HuH-7 (cell line): Measurements from ENCODE around the gene SLX1A.
"Not testable (repeated sequence)": the region's sequence is repeated elsewhere in the genome, so short reads cannot be mapped to it uniquely, and the experiment has no call there.

ENCODE experiments used
- DNase-seq: peaks from one replicate; pipeline ENCODE4 v3.0.0; 2011; ENCODE audit warnings: low spot score

Gene SLX1A

DNA sequence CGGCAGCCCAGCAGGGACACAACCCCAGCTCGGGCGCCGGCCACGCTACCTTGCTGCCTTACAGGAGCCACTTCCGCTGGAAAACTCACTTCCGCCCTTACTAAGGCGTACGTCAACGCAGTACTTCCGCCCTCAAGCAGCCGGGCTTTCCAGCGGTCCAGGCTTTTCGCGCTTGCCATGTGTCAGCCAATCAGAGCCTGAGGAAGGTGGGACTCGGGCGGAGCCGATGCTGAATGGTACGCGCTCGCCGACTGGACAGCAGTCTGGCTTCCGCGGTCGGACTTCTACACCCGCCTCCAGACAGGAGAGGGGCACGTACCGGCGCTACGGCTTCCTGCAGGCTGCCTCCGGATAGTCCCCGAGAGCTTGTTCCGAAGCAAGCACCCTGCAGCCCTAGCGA is at the start of gene SLX1A, which contains the start of gene BOLA2B:
Gene SLX1A (plus strand): TSS at position 261 of the 400 bp plus-strand sequence. CDS start 210 bp downstream, outside the sequence.
Gene BOLA2B (minus strand): TSS at position 52 of the 400 bp plus-strand sequence. CDS start 71 bp downstream, outside the sequence.
- DNase-seq, result not testable (repeated sequence)

DNA sequence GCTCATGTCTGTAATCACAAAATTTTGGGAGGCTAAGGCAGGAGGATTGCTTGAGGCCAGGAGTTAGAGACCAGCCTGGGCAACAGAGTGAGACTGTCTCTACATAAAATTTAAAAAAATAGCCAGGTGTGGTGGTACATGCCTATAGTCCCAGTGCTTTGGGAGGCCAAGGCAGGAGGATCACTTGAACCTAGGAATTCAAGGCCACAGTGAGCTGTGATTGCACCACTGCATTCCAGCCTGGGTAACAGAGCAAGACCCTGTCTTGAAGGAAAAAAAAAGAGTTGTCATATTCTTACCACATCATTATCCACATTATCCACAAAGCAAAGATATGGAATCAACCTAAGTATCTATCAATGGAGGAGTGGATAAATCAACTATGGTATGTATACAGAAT is 49.7 kb upstream of the SLX1A start:
- no peak for DNase-seq

DNA sequence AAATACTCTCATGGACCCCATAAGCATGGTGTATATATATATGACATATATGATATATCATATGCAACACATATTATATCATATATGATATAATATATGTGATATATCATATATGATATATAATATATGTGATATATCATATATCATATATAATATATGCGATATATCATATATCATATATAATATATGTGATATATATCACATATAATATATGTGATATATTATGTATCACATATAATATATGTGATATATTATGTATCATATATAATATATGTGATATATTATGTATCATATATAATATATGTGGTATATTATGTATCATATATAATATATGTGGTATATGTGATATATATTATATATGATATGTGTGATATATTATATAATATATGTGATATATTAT is 48.8 kb upstream of the SLX1A start:
- DNase-seq, result no peak

DNA sequence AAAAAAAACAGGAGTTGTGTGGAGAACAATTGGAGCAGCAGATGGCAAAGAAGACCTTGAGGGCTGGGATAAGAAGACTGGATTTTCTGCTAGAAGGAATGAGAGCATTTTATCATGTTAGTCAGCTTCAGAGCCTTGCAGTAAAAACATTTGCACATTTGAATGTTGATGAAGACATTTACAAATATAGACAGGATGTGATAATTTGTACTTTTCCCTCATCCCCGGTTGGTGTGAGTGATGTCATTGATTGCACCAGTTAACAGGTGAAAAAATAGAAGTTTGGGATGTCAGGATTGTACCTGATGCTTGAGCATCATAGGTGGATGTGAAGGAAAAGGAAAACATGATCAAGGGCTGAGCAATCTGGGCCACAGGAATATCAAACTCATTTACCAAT is 48.0 kb upstream of the SLX1A start:
- DNase-seq, result no peak

DNA sequence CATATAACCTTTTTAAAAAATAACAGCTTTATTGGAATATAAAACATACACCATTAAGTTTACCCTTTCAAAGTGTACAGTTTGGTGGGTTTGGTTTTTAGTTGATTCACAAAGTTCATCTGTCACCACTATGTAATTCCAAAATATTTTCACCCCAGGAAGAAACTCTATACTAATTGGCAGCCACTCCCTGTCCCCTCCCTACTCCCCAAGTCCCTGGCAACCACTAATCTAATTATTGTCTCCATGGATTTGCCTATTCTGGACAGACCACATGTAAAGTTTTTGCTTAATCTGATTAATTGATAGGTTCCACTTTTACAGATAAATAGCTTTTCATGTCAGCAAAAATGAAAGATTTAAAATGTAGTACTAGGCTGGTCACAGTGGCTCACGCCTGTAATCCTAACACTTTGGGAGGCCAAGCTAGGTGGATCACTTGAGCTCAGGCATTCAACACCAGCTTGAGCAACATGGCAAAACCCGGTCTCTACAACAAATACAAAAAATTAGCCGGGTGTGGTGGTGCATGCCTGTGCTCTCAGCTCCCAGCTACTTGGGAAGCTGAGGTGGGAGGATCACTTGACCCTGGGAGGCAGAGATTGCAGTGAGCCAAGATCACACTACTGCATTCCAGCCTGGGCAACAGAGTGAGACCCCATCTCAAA is 45.7 kb upstream of the SLX1A start:
- no peak for DNase-seq

DNA sequence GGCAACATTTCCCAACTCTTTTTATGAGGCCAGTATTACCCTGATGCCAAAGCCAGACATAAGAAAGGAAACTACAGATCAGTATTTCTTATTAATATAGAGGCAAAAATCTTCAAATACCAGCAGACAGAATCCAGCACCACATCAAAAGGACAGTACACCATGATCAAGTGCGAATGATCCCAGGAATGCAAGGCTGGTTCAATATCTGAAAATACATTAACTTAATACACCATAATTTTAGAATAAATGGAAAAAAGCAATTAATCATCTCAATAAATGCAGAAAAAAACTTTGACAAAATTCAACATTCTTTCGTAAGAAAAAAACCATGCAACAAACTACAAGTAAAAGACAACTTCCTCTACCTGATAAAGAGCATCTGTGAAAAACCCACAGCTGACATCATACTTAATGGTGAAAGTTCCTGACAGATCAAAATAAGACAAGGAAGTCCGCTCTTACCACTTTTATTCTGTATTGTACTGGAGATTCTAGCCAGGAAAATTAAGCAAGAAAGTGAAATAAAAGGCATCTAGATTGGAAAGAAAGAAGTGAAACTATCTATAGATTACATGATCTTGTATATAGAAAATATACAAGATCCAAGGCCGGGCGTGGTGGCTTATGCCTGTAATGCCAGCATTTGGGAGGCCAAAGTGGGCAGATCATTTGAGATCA is 44.3 kb upstream of the SLX1A start:
- no peak for DNase-seq

DNA sequence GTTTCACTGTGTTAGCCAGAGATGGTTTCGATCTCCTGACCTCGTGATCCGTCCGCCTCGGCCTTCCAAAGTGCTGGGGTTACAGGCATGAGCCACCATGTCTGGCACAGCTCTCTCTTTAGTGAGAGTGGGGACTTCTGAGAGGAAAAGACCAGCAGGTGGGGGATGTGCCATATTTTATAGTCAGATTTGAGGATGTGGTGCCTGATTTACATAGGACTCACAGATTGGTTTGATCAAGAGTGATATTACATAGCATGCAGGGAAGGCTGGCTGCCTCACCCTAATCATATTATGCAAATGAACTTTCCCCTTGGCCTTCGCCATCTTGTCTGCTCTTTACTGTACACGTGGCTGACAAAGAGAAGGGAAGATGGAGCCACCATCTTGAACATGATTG is 42.6 kb upstream of the SLX1A start:
- no peak for DNase-seq

DNA sequence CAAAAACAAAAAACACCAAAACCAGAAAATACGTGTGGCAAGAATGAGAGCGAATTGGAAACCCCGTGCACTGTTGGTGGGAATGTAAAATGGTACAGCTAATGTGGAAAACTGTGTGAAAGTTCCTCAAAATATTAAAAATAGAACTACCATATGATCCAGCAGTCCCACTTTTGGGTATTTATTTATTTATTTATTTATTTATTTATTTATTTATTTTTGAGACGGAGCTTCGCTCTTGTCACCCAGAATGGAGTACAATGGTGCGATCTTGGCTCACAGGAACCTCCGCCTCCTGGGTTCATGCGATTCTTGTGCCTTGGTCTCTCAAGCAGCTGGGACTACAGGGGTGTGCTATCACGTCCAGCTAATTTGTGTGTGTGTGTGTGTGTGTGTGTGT is 41.2 kb upstream of the SLX1A start:
- no peak for DNase-seq

DNA sequence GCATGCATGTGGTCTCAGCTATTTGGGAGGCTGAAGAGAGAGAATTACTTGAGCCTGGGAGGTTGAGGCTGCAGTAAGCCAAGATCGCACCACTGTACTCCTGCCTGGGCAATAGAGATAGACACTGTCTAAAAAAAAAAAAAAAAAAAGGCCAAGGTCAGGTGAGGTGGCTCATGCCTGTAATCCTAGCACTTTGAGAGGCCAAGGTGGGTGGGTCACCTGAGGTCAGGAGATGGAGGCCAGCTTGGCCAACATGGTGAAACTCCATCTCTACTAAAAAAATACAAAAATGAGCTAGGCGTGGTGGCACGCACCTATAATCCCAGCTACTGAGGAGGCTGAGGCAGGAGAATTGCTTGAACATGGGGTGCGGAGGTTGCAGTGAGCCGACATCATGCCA is 38.5 kb upstream of the SLX1A start:
- no peak for DNase-seq

DNA sequence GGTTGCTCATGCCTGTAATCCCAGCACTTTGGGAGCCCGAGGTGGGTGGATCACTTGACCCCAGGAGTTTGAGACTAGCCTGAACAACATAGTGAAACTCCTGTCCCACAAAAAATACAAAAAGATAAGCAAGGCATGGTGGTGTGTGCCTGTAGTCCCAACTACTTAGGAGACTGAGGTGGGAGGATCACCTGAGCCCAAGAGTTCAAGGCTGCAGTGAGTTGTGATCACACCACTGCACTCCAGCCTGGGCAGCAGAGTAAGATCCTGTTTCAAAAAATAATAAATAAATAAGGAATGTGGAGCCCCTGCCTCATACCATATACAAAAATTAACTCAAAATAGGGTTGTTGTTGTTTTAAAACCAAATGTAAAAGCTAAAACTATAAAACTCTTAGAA is 36.5 kb upstream of the SLX1A start:
- no peak for DNase-seq

DNA sequence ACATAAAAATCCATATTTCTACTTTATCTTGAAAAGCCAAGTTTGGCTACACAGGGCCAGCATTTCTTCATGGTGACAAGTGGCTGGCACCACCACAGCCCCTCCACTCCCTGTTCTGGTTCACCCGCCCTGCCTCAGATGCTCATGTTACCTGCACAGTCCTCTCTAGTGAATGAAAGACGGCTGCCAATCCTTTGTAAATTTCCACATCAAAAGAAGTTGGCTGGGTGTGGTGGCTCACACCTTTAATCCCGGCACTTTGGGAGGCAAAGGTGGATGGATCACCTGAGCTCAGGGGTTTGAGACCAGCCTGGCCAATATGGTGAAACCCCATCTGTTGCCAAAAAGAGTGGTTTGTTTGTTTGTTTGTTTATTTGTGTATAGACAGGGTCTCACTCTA is 30.1 kb upstream of the SLX1A start:
- no peak for DNase-seq

DNA sequence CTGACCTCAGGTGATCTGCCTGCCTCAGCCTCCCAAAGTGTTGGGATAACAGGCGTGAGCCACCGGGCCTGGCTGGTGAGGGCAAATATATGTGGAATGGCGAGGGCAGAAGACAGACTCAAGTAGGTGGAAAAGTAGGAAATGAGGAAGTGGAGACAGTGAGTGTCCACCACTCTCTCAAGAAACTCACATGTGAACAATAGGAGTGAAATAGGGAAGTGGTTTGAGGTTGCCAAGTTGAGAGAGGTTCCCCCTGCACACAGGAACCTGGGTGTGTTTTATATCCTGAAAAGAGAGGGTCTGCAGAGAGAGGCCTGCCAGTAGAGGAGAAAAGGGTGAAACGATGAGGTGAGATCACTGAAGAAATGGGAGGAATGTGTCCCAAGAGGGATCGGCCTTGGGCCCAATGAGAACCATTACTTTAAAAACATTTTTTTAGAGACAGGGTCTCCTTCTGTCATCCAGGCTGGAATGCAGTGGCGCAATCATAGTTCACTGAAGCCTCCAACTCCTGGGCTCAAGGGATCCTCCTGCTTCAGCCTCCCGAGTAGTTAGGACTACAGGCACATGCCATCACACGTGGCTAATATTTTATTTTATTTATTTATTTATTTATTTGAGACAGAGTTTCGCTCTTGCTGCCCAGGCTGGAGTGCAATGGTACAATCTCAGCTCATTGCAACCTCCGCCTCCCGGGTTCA is 27.3 kb upstream of the SLX1A start:
- no peak for DNase-seq

DNA sequence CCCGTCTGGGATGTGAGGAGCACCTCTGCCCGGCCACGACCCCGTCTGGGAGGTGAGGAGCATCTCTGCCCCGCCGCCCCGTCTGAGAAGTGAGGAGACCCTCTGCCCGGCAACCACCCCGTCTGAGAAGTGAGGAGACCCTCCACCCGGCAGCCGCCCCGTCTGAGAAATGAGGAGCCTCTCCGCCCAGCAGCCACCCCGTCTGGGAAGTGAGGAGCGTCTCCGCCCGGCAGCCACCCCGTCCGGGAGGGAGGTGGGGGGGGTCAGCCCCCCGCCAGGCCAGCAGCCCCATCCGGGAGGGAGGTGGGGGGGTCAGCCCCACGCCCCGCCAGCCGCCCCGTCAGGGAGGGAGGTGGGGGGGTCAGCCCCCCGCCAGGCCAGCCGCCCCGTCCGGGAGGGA is 24.9 kb upstream of the SLX1A start:
- DNase-seq, result not testable (repeated sequence)

DNA sequence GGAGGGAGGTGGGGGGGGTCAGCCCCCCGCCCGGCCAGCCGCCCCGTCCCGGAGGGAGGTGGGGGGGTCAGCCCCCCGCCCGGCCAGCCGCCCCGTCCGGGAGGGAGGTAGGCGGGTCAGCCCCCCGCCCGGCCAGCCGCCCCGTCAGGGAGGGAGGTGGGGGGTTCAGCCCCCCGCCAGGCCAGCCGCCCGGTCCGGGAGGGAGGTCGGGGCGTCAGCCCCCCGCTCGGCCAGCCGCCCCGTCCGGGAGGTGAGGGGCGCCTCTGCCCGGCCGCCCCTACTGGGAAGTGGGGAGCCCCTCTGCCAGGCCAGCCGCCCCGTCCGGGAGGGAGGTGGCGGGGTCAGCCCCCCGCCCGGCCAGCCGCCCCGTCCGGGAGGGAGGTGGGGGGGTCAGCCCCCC is 24.3 kb upstream of the SLX1A start:
- DNase-seq, result not testable (repeated sequence)

DNA sequence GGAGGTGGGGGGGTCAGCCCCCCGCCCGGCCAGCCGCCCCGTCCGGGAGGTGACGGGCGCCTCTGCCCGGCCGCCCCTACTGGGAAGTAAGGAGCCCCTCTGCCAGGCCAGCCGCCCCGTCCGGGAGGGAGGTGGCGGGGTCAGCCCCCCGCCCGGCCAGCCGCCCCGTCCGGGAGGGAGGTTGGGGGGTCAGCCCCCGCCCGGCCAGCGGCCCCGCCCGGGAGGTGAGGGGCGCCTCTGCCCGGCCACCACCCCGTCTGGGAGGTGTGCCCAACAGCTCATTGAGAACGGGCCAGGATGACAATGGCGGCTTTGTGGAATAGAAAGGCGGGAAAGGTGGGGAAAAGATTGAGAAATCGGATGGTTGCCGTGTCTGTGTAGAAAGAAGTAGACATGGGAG is 23.5 kb upstream of the SLX1A start:
- DNase-seq, result not testable (repeated sequence)

DNA sequence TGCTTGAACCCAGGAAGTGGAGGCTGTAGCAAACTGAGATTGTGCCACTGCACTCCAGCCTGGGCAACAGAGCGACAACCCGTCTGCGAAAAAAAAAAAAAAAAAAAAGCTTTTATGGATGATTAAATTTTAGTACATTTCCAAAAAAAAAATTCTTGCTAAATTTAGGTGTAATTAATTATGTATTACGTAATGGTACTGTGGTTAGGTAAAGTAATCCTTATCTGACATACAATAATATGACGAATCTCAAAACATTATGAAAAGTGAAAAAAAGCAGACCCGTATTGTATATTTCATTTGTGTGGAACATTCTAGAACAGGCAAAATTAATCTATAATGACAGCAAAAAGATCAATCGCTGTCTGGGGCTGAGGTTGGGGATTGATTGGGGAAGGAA is 20.6 kb upstream of the SLX1A start:
- DNase-seq, result no peak

DNA sequence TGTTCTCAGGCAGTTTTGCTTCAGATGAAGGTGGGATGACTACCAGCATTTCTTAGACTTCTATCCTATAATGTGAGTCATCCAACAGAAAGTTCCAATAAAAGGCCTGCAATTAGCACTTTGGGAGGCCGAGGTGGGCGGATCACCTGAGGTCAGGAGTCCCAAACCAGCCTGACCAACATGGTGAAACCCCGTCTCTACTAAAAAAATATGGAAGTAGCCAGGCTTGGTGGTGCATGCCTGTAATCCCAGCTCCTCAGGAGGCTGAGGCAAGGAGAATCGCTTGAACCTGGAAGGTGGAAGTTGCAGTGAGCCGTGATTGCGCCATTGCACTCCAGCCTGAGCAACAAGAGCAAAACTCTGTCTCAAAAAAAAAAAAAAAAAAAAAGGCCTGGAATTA is 16.8 kb upstream of the SLX1A start:
- DNase-seq, result not testable (repeated sequence)

DNA sequence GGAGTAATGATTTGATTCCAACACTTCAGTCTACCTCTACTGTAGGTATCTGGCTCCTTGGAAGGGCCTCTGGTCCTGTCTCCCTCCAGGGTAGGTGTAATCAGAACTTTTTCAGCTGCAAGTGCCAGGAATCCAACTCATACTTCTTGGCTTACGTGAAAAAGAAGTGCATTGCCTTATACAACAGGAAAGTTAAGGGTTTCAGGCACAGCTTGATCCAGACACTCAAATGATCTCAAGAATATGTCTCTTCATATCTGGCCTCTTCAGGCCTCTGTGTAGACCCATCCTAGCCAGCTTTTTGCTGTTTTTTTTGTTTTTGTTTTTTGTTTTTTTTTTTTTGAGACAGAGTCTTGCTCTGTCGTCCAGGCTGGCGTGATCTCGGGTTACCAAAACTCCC is 14.5 kb upstream of the SLX1A start:
- DNase-seq, result no peak

DNA sequence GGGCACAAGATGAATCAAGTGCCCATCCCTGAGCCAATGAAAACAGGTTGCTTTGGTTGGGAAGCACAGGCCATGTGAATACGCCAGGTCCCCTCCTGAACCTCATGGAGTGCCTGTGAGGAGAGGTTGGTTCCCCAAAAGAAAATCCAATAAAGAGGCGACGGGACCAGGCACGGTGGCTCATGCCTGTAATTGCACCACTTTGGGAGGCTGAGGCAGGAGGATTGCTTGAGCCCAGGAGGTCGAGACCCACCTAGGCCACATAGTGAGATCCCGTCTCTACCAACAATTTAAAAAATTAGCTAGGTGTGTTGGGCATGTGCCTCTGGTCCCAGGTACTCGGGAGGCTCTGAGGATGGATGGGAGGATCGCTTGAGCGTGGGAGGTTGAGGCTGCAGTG is 13.7 kb upstream of the SLX1A start:
- no peak for DNase-seq

DNA sequence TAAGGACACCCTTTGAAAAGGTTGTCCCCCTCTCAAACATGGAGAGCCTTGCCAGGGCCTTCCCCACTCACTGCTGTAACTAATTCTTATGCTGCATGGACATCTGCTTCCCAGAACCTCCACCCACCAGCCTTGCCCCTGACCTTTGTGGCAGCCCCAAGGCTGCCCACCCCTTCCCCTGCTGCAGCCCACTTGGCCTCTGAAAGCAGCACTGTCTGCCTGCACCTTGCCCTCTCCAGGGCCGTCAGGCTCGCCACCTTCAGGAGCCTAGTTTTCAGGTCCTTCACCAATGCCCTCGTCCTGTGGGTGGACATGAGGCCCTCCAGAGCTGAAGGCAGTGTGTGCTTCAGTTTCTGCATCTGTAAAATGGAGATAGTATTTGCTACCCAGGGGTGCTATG is 12.9 kb upstream of the SLX1A start:
- no peak for DNase-seq

DNA sequence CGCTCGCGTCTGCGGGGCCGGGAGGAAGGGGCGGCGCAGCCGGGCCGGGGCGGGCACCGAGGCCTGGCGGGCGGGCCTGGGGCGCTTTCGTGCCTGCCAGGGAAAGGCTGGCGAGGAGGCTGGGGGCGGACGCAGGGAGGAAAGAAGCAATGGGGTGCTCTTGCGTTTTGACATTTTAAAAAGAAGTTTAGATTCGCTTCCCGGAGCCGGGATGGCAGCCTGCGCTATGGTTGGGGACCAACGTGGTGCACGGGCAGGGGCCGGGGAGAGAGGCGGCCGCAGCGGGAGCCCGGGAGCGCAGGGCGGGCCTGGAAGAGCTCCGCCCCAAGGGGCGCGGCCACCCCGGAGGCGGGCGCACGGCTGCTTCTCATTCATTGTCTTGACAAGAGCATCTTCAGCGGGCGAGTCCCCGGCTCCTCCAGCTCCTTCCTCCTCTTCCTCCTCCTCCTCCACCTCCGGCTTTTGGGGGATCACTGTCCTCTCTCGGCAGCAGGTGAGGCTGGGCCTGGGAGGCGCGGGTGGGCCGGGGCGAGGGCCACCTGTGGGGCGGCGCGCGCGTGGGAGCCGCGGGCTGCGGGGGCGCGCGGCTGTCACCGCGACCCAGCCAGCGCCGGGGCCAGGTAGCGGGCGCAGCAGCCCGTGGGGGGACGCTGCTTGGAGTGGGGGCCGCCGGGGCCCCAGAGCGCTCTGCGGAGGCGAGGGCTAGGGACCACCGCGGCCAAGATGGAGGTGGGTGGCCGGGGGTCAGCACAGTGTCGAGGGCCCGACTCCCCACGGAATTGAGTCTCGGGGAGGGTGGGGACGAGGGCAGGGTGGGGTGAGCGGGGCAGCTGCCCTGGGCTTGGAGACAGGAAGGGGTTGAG is 10.2 kb upstream of the SLX1A start, which contains the start of gene CORO1A:
Gene CORO1A (plus strand): TSS at position 370 of the 863 bp plus-strand sequence. CDS start 1,608 bp downstream, outside the sequence.
- peak; percentile 78 for DNase-seq
